ENCODE data around the gene RAC2. TPM values are rescaled to one million over a fixed set of nuclear protein-coding genes. Genes with fewer than 3 reads are reported as not detected.

RAC2 gene
- polyA plus RNA-seq, 2 of the 4 experiments (the other 2 are of a cell fraction), result 0.05 TPM; not detected in 1

DNA sequence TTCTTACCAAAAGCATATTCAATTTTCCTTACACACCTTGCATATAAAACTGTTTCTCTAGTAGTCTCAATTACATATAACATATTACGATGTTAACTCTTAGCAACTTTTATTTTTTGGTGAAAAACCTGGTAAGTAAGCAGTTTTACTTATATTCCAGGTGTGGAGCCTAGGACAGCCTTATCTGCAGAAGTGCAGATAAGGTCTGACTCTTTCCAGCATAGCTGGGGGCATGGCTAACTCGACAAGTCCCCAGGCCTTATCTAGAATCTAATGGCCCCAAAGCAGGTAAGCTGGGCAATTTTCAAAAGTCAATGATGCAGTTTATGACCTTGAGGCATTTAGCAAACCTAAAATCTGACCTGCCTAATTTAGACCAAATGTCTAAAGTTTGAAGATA is 51.9 kb downstream of the RAC2 start:
- no peaks in the 10 kb centered on the region for H3K9me3 ChIP-seq
- no peak overlapping the region for H3K4me3 ChIP-seq
- peak overlapping the region; percentile 25; the same call in 2 of the 3 replicates for H3K4me2 ChIP-seq
- POLR2A ChIA-PET, result no interaction called here
- FAIRE-seq (no peak), DNase-seq (ENCODE audit: low read depth in 1 of 2, low spot score in 1 of 2) (no peak), ATAC-seq (no peak)
- CTCF ChIA-PET, result interaction anchor here (1.0 to 4.1 kb wide), 4 partner anchors 9 to 26 kb away, joined by 3 to 19 read pairs (median 4); no protein-coding TSS in a partner anchor
- H3K4me1 ChIP-seq, result peaks cover 91% of the 10 kb centered on the region
- peak overlapping the region; percentile 39 to 52; a peak in 3 of 6 replicates for H3K27ac ChIP-seq
- TF ChIP-seq TP53 (CRISPR knock-in tag; IDR thresholded peaks at IDR 0.05), result no peak
- TF ChIP-seq CBX2 (IDR thresholded peaks at IDR 0.05; ENCODE audit: borderline replicate concordance, low read depth), result no peak
- TF ChIP-seq, protein P1, sequence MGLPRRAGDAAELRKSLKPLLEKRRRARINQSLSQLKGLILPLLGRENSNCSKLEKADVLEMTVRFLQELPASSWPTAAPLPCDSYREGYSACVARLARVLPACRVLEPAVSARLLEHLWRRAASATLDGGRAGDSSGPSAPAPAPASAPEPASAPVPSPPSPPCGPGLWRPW (IDR thresholded peaks at IDR 0.05), result no peak
- TF ChIP-seq FOSB (CRISPR knock-in tag; IDR thresholded peaks at IDR 0.05), result no peak
- TF ChIP-seq TFCP2L1 (CRISPR knock-in tag; IDR thresholded peaks at IDR 0.05), result no peak
- TF ChIP-seq PHF8 (IDR thresholded peaks at IDR 0.05; ENCODE audit: borderline replicate concordance, low read depth), result no peak
- no peak for TF ChIP-seq BHLHE40 (IDR thresholded peaks at IDR 0.05; ENCODE audit: low read depth, low read length)
- no peak for TF ChIP-seq ZSCAN20 (CRISPR knock-in tag; IDR thresholded peaks at IDR 0.05)
- TF ChIP-seq, protein P2, sequence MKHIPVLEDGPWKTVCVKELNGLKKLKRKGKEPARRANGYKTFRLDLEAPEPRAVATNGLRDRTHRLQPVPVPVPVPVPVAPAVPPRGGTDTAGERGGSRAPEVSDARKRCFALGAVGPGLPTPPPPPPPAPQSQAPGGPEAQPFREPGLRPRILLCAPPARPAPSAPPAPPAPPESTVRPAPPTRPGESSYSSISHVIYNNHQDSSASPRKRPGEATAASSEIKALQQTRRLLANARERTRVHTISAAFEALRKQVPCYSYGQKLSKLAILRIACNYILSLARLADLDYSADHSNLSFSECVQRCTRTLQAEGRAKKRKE (CRISPR knock-in tag; IDR thresholded peaks at IDR 0.05; ENCODE audit: low read depth), result no peak
- TF ChIP-seq, protein P3, sequence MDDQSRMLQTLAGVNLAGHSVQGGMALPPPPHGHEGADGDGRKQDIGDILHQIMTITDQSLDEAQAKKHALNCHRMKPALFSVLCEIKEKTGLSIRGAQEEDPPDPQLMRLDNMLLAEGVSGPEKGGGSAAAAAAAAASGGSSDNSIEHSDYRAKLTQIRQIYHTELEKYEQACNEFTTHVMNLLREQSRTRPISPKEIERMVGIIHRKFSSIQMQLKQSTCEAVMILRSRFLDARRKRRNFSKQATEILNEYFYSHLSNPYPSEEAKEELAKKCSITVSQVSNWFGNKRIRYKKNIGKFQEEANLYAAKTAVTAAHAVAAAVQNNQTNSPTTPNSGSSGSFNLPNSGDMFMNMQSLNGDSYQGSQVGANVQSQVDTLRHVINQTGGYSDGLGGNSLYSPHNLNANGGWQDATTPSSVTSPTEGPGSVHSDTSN (IDR thresholded peaks at IDR 0.05), result no peak
- TF ChIP-seq EHF (CRISPR knock-in tag; IDR thresholded peaks at IDR 0.05), result no peak
- TF ChIP-seq NFE2L2 (conservative IDR thresholded peaks at IDR 0.05; ENCODE audit: low read length), result no peak
- TF ChIP-seq CBX8 (IDR thresholded peaks at IDR 0.05), result no peak
- TF ChIP-seq ZFP36 (IDR thresholded peaks at IDR 0.05; ENCODE audit: borderline replicate concordance, partially characterized antibody), result no peak
- no peak for TF ChIP-seq GATA3 (IDR thresholded peaks at IDR 0.05; ENCODE audit: borderline replicate concordance)
- 77% methylated on average over 2 of the region's 2 CpGs for WGBS (ENCODE audit: missing lambda C conversion rate)

- Histone ChIP-seq H3K4me1 (peaks cover 92% of the 10 kb centered on the region), H3K4me2 (peak overlapping the region; percentile 3; the same call in 1 of the 3 replicates), H3K27ac (peak overlapping the region; percentile 99 to 100; a peak in 1 of 6 replicates), H3K4me3 (no peak overlapping the region), H3K9me3 (no peaks in the 10 kb centered on the region)
- CTCF ChIA-PET, result interaction anchor here (0.6 to 1.4 kb wide), 4 partner anchors 9 to 25 kb away, joined by 3 to 6 read pairs (median 3); no protein-coding TSS in a partner anchor
- DNase-seq (ENCODE audit: low read depth in 1 of 2, low spot score in 1 of 2) (no peak), FAIRE-seq (no peak), ATAC-seq (no peak)
- 38% methylated on average over 4 of the region's 4 CpGs for WGBS (ENCODE audit: missing lambda C conversion rate)
- POLR2A ChIA-PET, result no interaction called here
- TF ChIP-seq, protein P1 (IDR thresholded peaks at IDR 0.05), result no peak
- TF ChIP-seq FOSL2 (IDR thresholded peaks at IDR 0.05) (no peak), FOSL2 (CRISPR knock-in tag; IDR thresholded peaks at IDR 0.05) (no peak), RAD21 (conservative IDR thresholded peaks at IDR 0.05 in 1 of 2, IDR thresholded peaks at IDR 0.05 in 1 of 2) (no peak), MAX (IDR thresholded peaks at IDR 0.05) (no peak), ZC3H11A (IDR thresholded peaks at IDR 0.05) (no peak), CHD4 (IDR thresholded peaks at IDR 0.05; ENCODE audit: borderline replicate concordance) (no peak)
Observed at GRCh38 chr22:37190262-37190780, 53.7 kb downstream of the RAC2 start.

DNA sequence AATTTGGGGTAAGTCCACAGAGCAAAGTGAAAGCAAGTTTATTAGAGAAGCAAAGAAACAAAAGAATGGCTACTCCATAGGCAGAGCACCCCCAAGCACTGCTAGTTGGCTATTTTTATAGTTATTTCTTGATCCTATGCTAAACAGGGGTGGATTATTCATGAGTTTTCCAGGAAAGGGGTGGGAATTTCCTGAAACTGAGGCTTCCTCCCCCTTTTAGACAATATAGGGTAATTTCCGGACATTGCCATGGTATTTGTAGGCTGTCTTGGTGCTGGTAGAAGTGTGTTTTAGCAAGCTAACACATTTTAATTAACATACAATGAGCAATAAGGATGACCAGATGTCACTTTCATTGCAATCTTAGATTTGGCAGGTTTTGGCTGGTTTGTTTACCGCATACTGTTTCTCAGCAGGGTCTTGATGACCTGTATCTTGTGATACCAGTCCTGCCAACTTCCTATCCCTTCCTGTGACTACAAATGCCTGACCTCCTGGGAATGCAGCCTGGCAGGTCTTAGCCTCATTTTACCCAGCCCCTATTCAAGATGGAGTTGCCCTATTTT is 55.1 kb downstream of the RAC2 start:
- Histone ChIP-seq H3K4me2 (peak overlapping the region; percentile 96), H3K4me3 (no peak overlapping the region), H3K27ac (peak overlapping the region; percentile 99 to 100), H3K4me1 (peaks cover 83% of the 10 kb centered on the region), H3K9me3 (no peaks in the 10 kb centered on the region)
- CTCF ChIA-PET, result no interaction called here
- 81% methylated on average over 2 of the region's 2 CpGs for WGBS (ENCODE audit: missing lambda C conversion rate)
- POLR2A ChIA-PET, result no interaction called here
- TF ChIP-seq CHD2 (IDR thresholded peaks at IDR 0.05; ENCODE audit: low read length, partially characterized antibody) (no peak), JUN (IDR thresholded peaks at IDR 0.05) (no peak), HOXA7 (CRISPR knock-in tag; IDR thresholded peaks at IDR 0.05) (no peak), HDAC2 (IDR thresholded peaks at IDR 0.05) (no peak), CTCF (IDR thresholded peaks at IDR 0.05) (no peak)
- FAIRE-seq (no peak), DNase-seq (ENCODE audit: low read depth in 1 of 2, low spot score in 1 of 2) (no peak), ATAC-seq (no peak)
